Measurements from ENCODE around the gene LGR6. TPM values are rescaled to one million over a fixed set of nuclear protein-coding genes. Genes with fewer than 3 reads are reported as not detected.
A peak's percentile ranks its signal among the peaks of the same experiment; 100 is the strongest.
"Not testable (repeated sequence)": the region's sequence is repeated elsewhere in the genome, so short reads cannot be mapped to it uniquely, and the experiment has no call there.

LGR6 gene
- total RNA-seq, 1 donor from 2014 or later: 0.35 TPM

GRCh38 chr1:202255343-202255742 lies 61.7 kb downstream of the LGR6 start:
- peak; percentile 62 for DNase-seq (ENCODE audit: low spot score)

- peak; percentile 53 for DNase-seq (ENCODE audit: low spot score)
These were observed 66.1 kb downstream of the LGR6 start for GRCh38 chr1:202259705-202260104.

GRCh38 chr1:202261209-202261958 lies 67.8 kb downstream of the LGR6 start:
- DNase-seq (ENCODE audit: low spot score): not testable (repeated sequence)

GRCh38 chr1:202263628-202264027 lies 70.0 kb downstream of the LGR6 start:
- no peak for DNase-seq (ENCODE audit: low spot score)

GRCh38 chr1:202264300-202264699 lies 70.7 kb downstream of the LGR6 start:
- peak; percentile 18 for DNase-seq (ENCODE audit: low spot score)

GRCh38 chr1:202264726-202265125 lies 71.1 kb downstream of the LGR6 start:
- DNase-seq (ENCODE audit: low spot score): peak; percentile 47

- peak; percentile 59 for DNase-seq (ENCODE audit: low spot score)
These were observed 72.6 kb downstream of the LGR6 start for GRCh38 chr1:202266061-202266765.

GRCh38 chr1:202268032-202268431 lies 74.4 kb downstream of the LGR6 start:
- DNase-seq (ENCODE audit: low spot score): peak; percentile 65

GRCh38 chr1:202268817-202269216 lies 75.2 kb downstream of the LGR6 start:
- DNase-seq (ENCODE audit: low spot score): peak; percentile 30

- DNase-seq (ENCODE audit: low spot score): peak; percentile 77
These were observed 77.3 kb downstream of the LGR6 start for GRCh38 chr1:202270871-202271326.

- peak; percentile 78 for DNase-seq (ENCODE audit: low spot score)
These were observed 78.7 kb downstream of the LGR6 start for GRCh38 chr1:202272103-202272845.

GRCh38 chr1:202274611-202275010 lies 81.0 kb downstream of the LGR6 start:
- peak; percentile 77 for DNase-seq (ENCODE audit: low spot score)

GRCh38 chr1:202275061-202275770 lies 81.6 kb downstream of the LGR6 start:
- peak; percentile 16 for DNase-seq (ENCODE audit: low spot score)

GRCh38 chr1:202276081-202276715 lies 82.6 kb downstream of the LGR6 start:
- DNase-seq (ENCODE audit: low spot score): peak; percentile 62

GRCh38 chr1:202276920-202277319 lies 83.3 kb downstream of the LGR6 start:
- peak; percentile 8 for DNase-seq (ENCODE audit: low spot score)

- DNase-seq (ENCODE audit: low spot score): peak; percentile 39
These were observed 85.2 kb downstream of the LGR6 start for GRCh38 chr1:202278751-202279150.

GRCh38 chr1:202279806-202280205 lies 86.2 kb downstream of the LGR6 start:
- no peak for DNase-seq (ENCODE audit: low spot score)

GRCh38 chr1:202280595-202280994 lies 87.0 kb downstream of the LGR6 start:
- peak; percentile 84 for DNase-seq (ENCODE audit: low spot score)

- peak; percentile 87 for DNase-seq (ENCODE audit: low spot score)
These were observed 87.9 kb downstream of the LGR6 start for GRCh38 chr1:202281316-202282024.

GRCh38 chr1:202282025-202282371 lies 88.4 kb downstream of the LGR6 start:
- DNase-seq (ENCODE audit: low spot score): peak; percentile 51

Data from mesenteric fat pad (tissue), 1 donor.